K562 (cell line): Measurements from ENCODE around the gene LBP. TPM values are rescaled to one million over a fixed set of nuclear protein-coding genes. Genes with fewer than 3 reads are reported as not detected.
A peak's percentile ranks its signal among the peaks of the same experiment; 100 is the strongest.

Experiments
- BCOR ChIP-seq: fragments of 450-650 bp; IDR thresholded peaks from 2 replicates; pipeline ENCODE4 v1.6.1; 2016
- CREB1 ChIP-seq, 2 experiments: sonication (generic) in 1 of 2; formaldehyde crosslinking in 1 of 2; IDR thresholded peaks; 2 replicates each; pipeline versions ENCODE4 v1.6.1 to v1.8.0; 2012 to 2022; ENCODE audit warnings: inconsistent platforms in 1 of 2, mild to moderate bottlenecking in 1 of 2, missing genetic modification reagents in 1 of 2, moderate library complexity in 1 of 2
- FOXJ2 ChIP-seq: fragments of 200-800 bp; sonication (Bioruptor generic); IDR thresholded peaks from 2 replicates; pipeline ENCODE4 v1.6.1; 2016; ENCODE audit warnings: missing genetic modification characterization, missing compliant biosample characterization
- L3MBTL2 ChIP-seq: fragments of 450-650 bp; IDR thresholded peaks from 2 replicates; pipeline ENCODE4 v1.6.1; 2016; ENCODE audit warnings: mild to moderate bottlenecking, moderate library complexity
- NCOA2 ChIP-seq, 2 experiments: fragments of 450-650 bp; IDR thresholded peaks; 2 replicates each; pipeline ENCODE4 v1.6.1; 2018; ENCODE audit warnings: mild to moderate bottlenecking in 2 of 2, moderate library complexity in 1 of 2; ENCODE audit not compliant: partially characterized antibody in 2 of 2
- NONO ChIP-seq, 2 experiments: fragments of 200-400 bp in 1 of 2; fragments of 450-650 bp in 1 of 2; formaldehyde crosslinking in 1 of 2; IDR thresholded peaks; 2 replicates each; pipeline ENCODE4 v1.6.1; 2017; ENCODE audit warnings: low read depth in 2 of 2, mild to moderate bottlenecking in 2 of 2, moderate library complexity in 2 of 2, low read length in 1 of 2
- PHB ChIP-seq: fragments of 250-450 bp; sonication (Bioruptor Pico); IDR thresholded peaks from 2 replicates; pipeline ENCODE4 v1.5.0; 2021
- SAFB2 ChIP-seq: fragments of 200-400 bp; formaldehyde crosslinking; IDR thresholded peaks from 2 replicates; pipeline ENCODE4 v1.6.1; 2018; ENCODE audit warnings: borderline replicate concordance, low read length, low read depth, moderate library complexity; ENCODE audit not compliant: severe bottlenecking
- SIX5 ChIP-seq, 2 experiments: IDR thresholded peaks; 2 replicates each; pipeline ENCODE4 v1.6.1; 2011; ENCODE audit warnings: low read length in 2 of 2, borderline replicate concordance in 1 of 2, low read depth in 1 of 2, mild to moderate bottlenecking in 1 of 2, moderate library complexity in 1 of 2; ENCODE audit not compliant: insufficient read depth in 1 of 2
- SMAD2 ChIP-seq: fragments of 150-350 bp; IDR thresholded peaks from 2 replicates; pipeline ENCODE4 v1.6.1; 2014; ENCODE audit warnings: low read depth, mild to moderate bottlenecking, low read length
- TAF15 ChIP-seq: fragments of 200-400 bp; formaldehyde crosslinking; IDR thresholded peaks from 2 replicates; pipeline ENCODE4 v1.6.1; 2017; ENCODE audit warnings: mild to moderate bottlenecking, low read depth, low read length, moderate library complexity
- ZKSCAN1 ChIP-seq: fragments of 150-350 bp; IDR thresholded peaks from 2 replicates; pipeline ENCODE4 v1.6.1; 2016; ENCODE audit warnings: low read depth, low read length
- ZNF431 ChIP-seq: sonication (generic); formaldehyde crosslinking; IDR thresholded peaks from 2 replicates; pipeline ENCODE4 v1.8.0; 2022; ENCODE audit warnings: mild to moderate bottlenecking, missing genetic modification reagents
- ZNF444 ChIP-seq: fragments of 250-450 bp; sonication (Bioruptor Pico); IDR thresholded peaks from 2 replicates; pipeline ENCODE4 v1.4.0; 2020; ENCODE audit warnings: mild to moderate bottlenecking, moderate library complexity
- ZNF592 ChIP-seq: fragments of 450-650 bp; IDR thresholded peaks from 2 replicates; pipeline ENCODE4 v1.6.1; 2017; ENCODE audit warnings: antibody characterized with exemption, mild to moderate bottlenecking
- ZNF639 ChIP-seq, 2 experiments: fragments of 200-800 bp in 1 of 2; sonication (Bioruptor generic) in 1 of 2; sonication (generic) in 1 of 2; formaldehyde crosslinking in 1 of 2; IDR thresholded peaks in 1 of 2; conservative IDR thresholded peaks in 1 of 2; 2 replicates each; pipeline versions ENCODE4 v1.5.0 to v1.6.1; 2016 to 2020; ENCODE audit warnings: missing compliant biosample characterization in 1 of 2, missing genetic modification characterization in 1 of 2, missing genetic modification reagents in 1 of 2
- ZNF785 ChIP-seq: fragments of 250-450 bp; sonication (Bioruptor Pico); IDR thresholded peaks from 2 replicates; pipeline ENCODE4 v1.4.0; 2020; ENCODE audit warnings: mild to moderate bottlenecking
- polyA plus RNA-seq, 8 experiments: library from polyadenylated mRNA; depleted of rRNA in 4 of 8; stranded (reverse) in 5 of 8; unstranded in 3 of 8; fragments of >200 nt; fragmentation: Nextera tagmentation in 2 of 8; fragmentation: Illumina TruSeq in 1 of 8; extraction: Ambion mirVana in 2 of 8; extraction: Trizol in 1 of 8; gene quantifications; 2 replicates each; pipeline versions ENCODE4 v1.2.1 to v1.2.3, GENCODE V29; 2011 to 2014; ENCODE audit warnings: inconsistent platforms in 1 of 8, missing spikeins in 1 of 8
- total RNA-seq, 7 experiments: library from RNA; depleted of rRNA in 6 of 7; stranded (reverse); fragments of >200 nt in 6 of 7; fragmentation: Illumina TruSeq in 2 of 7; extraction: Trizol in 2 of 7; gene quantifications; 2 replicates each; pipeline versions ENCODE4 v1.2.1 to v1.2.3, GENCODE V29; 2011 to 2021; ENCODE audit warnings: low replicate concordance in 1 of 7
- TF ChIP-seq, protein P1 (sequence below): fragments of 250-450 bp; sonication (Bioruptor Pico); IDR thresholded peaks from 2 replicates; pipeline ENCODE4 v1.8.0; 2021; ENCODE audit warnings: moderate library complexity, mild to moderate bottlenecking, inconsistent platforms
- TF ChIP-seq, protein P2 (sequence below): fragments of 450-650 bp; formaldehyde crosslinking; conservative IDR thresholded peaks from 2 replicates; pipeline ENCODE4 v1.4.0; 2022; ENCODE audit warnings: mild to moderate bottlenecking, missing genetic modification characterization

LBP gene
- total and polyA plus RNA-seq, 9 of the 15 experiments (the other 6 are each of a cell fraction or from before 2014, with no cell fraction given) = 0.06 to 0.31 (median 0.09) TPM; not detected in 3

DNA sequence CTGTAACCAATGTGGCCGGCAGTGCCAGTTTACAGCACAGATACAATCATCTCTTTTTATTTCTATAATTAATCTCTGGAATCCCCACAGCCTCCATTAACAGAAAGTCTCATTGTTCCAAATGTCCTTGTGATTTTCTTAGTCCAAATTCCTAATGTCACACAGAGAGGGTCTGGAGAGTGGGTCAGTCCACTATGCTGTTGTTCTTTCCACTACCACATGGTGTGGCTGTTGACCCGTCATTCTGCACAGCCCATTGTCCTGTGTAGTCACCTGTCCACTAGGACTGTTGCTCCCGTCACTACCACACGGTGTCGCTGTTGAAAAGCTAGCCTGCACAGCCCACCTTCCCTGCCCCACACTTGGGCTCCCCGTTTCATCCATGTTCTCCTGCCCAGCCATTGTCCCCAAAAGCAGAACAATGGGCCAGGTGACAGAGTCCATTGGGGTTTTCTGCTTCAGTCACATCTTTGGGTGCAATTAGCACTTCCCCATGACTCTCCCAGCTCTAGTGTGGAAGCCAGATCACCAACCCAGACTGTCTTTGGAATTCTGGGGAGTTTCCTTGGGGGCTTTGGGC, 8.6 kb upstream of the LBP start (continued):
- TF ChIP-seq SIX5 (IDR thresholded peaks at IDR 0.05; ENCODE audit: borderline replicate concordance in 1 of 2, insufficient read depth in 1 of 2, low read depth in 1 of 2, low read length in 2 of 2) (no peak), FOXJ2 (tag) (no peak), ZKSCAN1 (peak; percentile 40; the same call in 1 of the 2 replicates), PHB (CRISPR knock-in tag) (no peak), SMAD2 (no peak), ZNF785 (CRISPR knock-in tag) (no peak), TAF15 (no peak), ZNF639 (CRISPR knock-in tag; conservative IDR thresholded peaks at IDR 0.05 in 1 of 2, IDR thresholded peaks at IDR 0.05 in 1 of 2) (no peak), ZNF431 (CRISPR knock-in tag) (no peak), ZNF444 (no peak), L3MBTL2 (peak; percentile 15; the same call in 1 of the 2 replicates), ZNF592 (no peak), SAFB2 (no peak), NCOA2 (IDR thresholded peaks at IDR 0.05; ENCODE audit: partially characterized antibody in 2 of 2) (no peak), NONO (IDR thresholded peaks at IDR 0.05; ENCODE audit: low read depth in 2 of 2, low read length in 1 of 2) (no peak), BCOR (peak; percentile 68; the same call in 1 of the 2 replicates), CREB1 (IDR thresholded peaks at IDR 0.05) (0 out of 2 replicates have a peak, but pooled peaks have one; percentile 44), CREB1 (CRISPR knock-in tag; IDR thresholded peaks at IDR 0.05) (peak; percentile 73)
- TF ChIP-seq, protein P1, sequence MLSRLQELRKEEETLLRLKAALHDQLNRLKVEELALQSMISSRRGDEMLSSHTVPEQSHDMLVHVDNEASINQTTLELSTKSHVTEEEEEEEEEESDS = no peak
- TF ChIP-seq, protein P2, sequence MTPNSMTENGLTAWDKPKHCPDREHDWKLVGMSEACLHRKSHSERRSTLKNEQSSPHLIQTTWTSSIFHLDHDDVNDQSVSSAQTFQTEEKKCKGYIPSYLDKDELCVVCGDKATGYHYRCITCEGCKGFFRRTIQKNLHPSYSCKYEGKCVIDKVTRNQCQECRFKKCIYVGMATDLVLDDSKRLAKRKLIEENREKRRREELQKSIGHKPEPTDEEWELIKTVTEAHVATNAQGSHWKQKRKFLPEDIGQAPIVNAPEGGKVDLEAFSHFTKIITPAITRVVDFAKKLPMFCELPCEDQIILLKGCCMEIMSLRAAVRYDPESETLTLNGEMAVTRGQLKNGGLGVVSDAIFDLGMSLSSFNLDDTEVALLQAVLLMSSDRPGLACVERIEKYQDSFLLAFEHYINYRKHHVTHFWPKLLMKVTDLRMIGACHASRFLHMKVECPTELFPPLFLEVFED (CRISPR knock-in tag) = no peak
